ENCODE data around the gene BDH1.
A peak's percentile ranks its signal among the peaks of the same experiment; 100 is the strongest.

The BDH1 gene

GRCh38 chr3:197547306-197548011, 8.3 kb downstream of the BDH1 start:
- no peak overlapping the region for H3K27ac ChIP-seq (ENCODE audit: low read length)
- H3K27me3 ChIP-seq (ENCODE audit: control insufficient read depth, insufficient read depth, low read length), result no peaks in the 10 kb centered on the region
- WGBS (ENCODE audit: insufficient coverage, insufficient read length), result no CpG with 5 or more reads among the region's 11 CpGs
- no peak for DNase-seq (ENCODE audit: low read depth, low spot score)
- peaks cover 5% of the 10 kb centered on the region for H3K4me1 ChIP-seq (ENCODE audit: control insufficient read depth, insufficient read depth, low read length)
- no peaks in the 10 kb centered on the region for H3K9me3 ChIP-seq (ENCODE audit: control insufficient read depth, insufficient read depth, low read length)
- no peak overlapping the region for H3K4me3 ChIP-seq (ENCODE audit: low read length)
- no peaks in the 10 kb centered on the region for H3K36me3 ChIP-seq (ENCODE audit: control insufficient read depth, insufficient read depth, low read length)

- DNase-seq (ENCODE audit: low read depth, low spot score), result no peak
- Histone ChIP-seq H3K36me3 (ENCODE audit: control insufficient read depth, insufficient read depth, low read length) (no peaks in the 10 kb centered on the region), H3K27me3 (ENCODE audit: control insufficient read depth, insufficient read depth, low read length) (no peaks in the 10 kb centered on the region), H3K9me3 (ENCODE audit: control insufficient read depth, insufficient read depth, low read length) (no peaks in the 10 kb centered on the region), H3K4me3 (ENCODE audit: low read length) (no peak overlapping the region), H3K4me1 (ENCODE audit: control insufficient read depth, insufficient read depth, low read length) (peaks cover 5% of the 10 kb centered on the region), H3K27ac (ENCODE audit: low read length) (no peak overlapping the region)
- no CpG with 5 or more reads among the region's 10 CpGs for WGBS (ENCODE audit: insufficient coverage, insufficient read length)
Measured at GRCh38 chr3:197546307-197547085, 9.3 kb downstream of the BDH1 start.

- H3K36me3 ChIP-seq (ENCODE audit: control insufficient read depth, insufficient read depth, low read length), result no peaks in the 10 kb centered on the region
- no CpG with 5 or more reads among the region's 5 CpGs for WGBS (ENCODE audit: insufficient coverage, insufficient read length)
- H3K27me3 ChIP-seq (ENCODE audit: control insufficient read depth, insufficient read depth, low read length), result no peaks in the 10 kb centered on the region
- H3K9me3 ChIP-seq (ENCODE audit: control insufficient read depth, insufficient read depth, low read length), result no peaks in the 10 kb centered on the region
- no peak overlapping the region for H3K27ac ChIP-seq (ENCODE audit: low read length)
- DNase-seq (ENCODE audit: low read depth, low spot score), result no peak
- peaks cover 6% of the 10 kb centered on the region for H3K4me1 ChIP-seq (ENCODE audit: control insufficient read depth, insufficient read depth, low read length)
- no peak overlapping the region for H3K4me3 ChIP-seq (ENCODE audit: low read length)
Measured at GRCh38 chr3:197545571-197545970, 10.2 kb downstream of the BDH1 start.

- Histone ChIP-seq H3K27ac (ENCODE audit: low read length) (no peak overlapping the region), H3K27me3 (ENCODE audit: control insufficient read depth, insufficient read depth, low read length) (no peaks in the 10 kb centered on the region), H3K4me1 (ENCODE audit: control insufficient read depth, insufficient read depth, low read length) (peaks cover 2% of the 10 kb centered on the region), H3K9me3 (ENCODE audit: control insufficient read depth, insufficient read depth, low read length) (no peaks in the 10 kb centered on the region), H3K36me3 (ENCODE audit: control insufficient read depth, insufficient read depth, low read length) (no peaks in the 10 kb centered on the region), H3K4me3 (ENCODE audit: low read length) (no peak overlapping the region)
- WGBS (ENCODE audit: insufficient coverage, insufficient read length), result no CpG with 5 or more reads among the region's 9 CpGs
- DNase-seq (ENCODE audit: low read depth, low spot score), result no peak
Measured at GRCh38 chr3:197545101-197545500, 10.7 kb downstream of the BDH1 start.

- no peak overlapping the region for H3K27ac ChIP-seq (ENCODE audit: low read length)
- 0 out of 2 replicates have a peak, but pooled peaks cover 1% of the 10 kb centered on the region for H3K4me1 ChIP-seq (ENCODE audit: control insufficient read depth, insufficient read depth, low read length)
- no peak overlapping the region for H3K4me3 ChIP-seq (ENCODE audit: low read length)
- H3K36me3 ChIP-seq (ENCODE audit: control insufficient read depth, insufficient read depth, low read length), result no peaks in the 10 kb centered on the region
- no peaks in the 10 kb centered on the region for H3K9me3 ChIP-seq (ENCODE audit: control insufficient read depth, insufficient read depth, low read length)
- no peak for DNase-seq (ENCODE audit: low read depth, low spot score)
- H3K27me3 ChIP-seq (ENCODE audit: control insufficient read depth, insufficient read depth, low read length), result no peaks in the 10 kb centered on the region
- WGBS (ENCODE audit: insufficient coverage, insufficient read length), result no CpG with 5 or more reads among the region's 18 CpGs
Measured at GRCh38 chr3:197542741-197543454, 12.9 kb downstream of the BDH1 start.

GRCh38 chr3:197541756-197542539, 13.8 kb downstream of the BDH1 start:
- no peak for DNase-seq (ENCODE audit: low read depth, low spot score)
- no CpG with 5 or more reads among the region's 13 CpGs for WGBS (ENCODE audit: insufficient coverage, insufficient read length)
- no peak overlapping the region for H3K4me3 ChIP-seq (ENCODE audit: low read length)
- H3K9me3 ChIP-seq (ENCODE audit: control insufficient read depth, insufficient read depth, low read length), result no peaks in the 10 kb centered on the region
- H3K27ac ChIP-seq (ENCODE audit: low read length), result no peak overlapping the region
- H3K27me3 ChIP-seq (ENCODE audit: control insufficient read depth, insufficient read depth, low read length), result no peaks in the 10 kb centered on the region
- 0 out of 2 replicates have a peak, but pooled peaks cover 1% of the 10 kb centered on the region for H3K4me1 ChIP-seq (ENCODE audit: control insufficient read depth, insufficient read depth, low read length)
- no peaks in the 10 kb centered on the region for H3K36me3 ChIP-seq (ENCODE audit: control insufficient read depth, insufficient read depth, low read length)

GRCh38 chr3:197540961-197541377, 14.8 kb downstream of the BDH1 start:
- Histone ChIP-seq H3K4me3 (ENCODE audit: low read length) (no peak overlapping the region), H3K27me3 (ENCODE audit: control insufficient read depth, insufficient read depth, low read length) (no peaks in the 10 kb centered on the region), H3K4me1 (ENCODE audit: control insufficient read depth, insufficient read depth, low read length) (0 out of 2 replicates have a peak, but pooled peaks cover 1% of the 10 kb centered on the region), H3K36me3 (ENCODE audit: control insufficient read depth, insufficient read depth, low read length) (no peaks in the 10 kb centered on the region), H3K9me3 (ENCODE audit: control insufficient read depth, insufficient read depth, low read length) (no peaks in the 10 kb centered on the region), H3K27ac (ENCODE audit: low read length) (peak overlapping the region; percentile 6)
- WGBS (ENCODE audit: insufficient coverage, insufficient read length), result no CpG with 5 or more reads among the region's 3 CpGs
- no peak for DNase-seq (ENCODE audit: low read depth, low spot score)

- no peaks in the 10 kb centered on the region for H3K36me3 ChIP-seq (ENCODE audit: control insufficient read depth, insufficient read depth, low read length)
Measured at GRCh38 chr3:197539651-197540051, 16.1 kb downstream of the BDH1 start.

GRCh38 chr3:197533927-197534725, 21.6 kb downstream of the BDH1 start:
- H3K4me1 ChIP-seq (ENCODE audit: control insufficient read depth, insufficient read depth, low read length), result no peaks in the 10 kb centered on the region
- WGBS (ENCODE audit: insufficient coverage, insufficient read length), result no CpG with 5 or more reads among the region's 6 CpGs

More at GRCh38 chr3:197539651-197540051, 16.1 kb downstream of the BDH1 start:
- WGBS (ENCODE audit: insufficient coverage, insufficient read length), result no CpG with 5 or more reads among the region's 6 CpGs
- Histone ChIP-seq H3K9me3 (ENCODE audit: control insufficient read depth, insufficient read depth, low read length) (no peaks in the 10 kb centered on the region), H3K27ac (ENCODE audit: low read length) (no peak overlapping the region), H3K4me3 (ENCODE audit: low read length) (no peak overlapping the region), H3K27me3 (ENCODE audit: control insufficient read depth, insufficient read depth, low read length) (no peaks in the 10 kb centered on the region), H3K4me1 (ENCODE audit: control insufficient read depth, insufficient read depth, low read length) (0 out of 2 replicates have a peak, but pooled peaks cover 1% of the 10 kb centered on the region)
- no peak for DNase-seq (ENCODE audit: low read depth, low spot score)

More at GRCh38 chr3:197533927-197534725, 21.6 kb downstream of the BDH1 start:
- H3K9me3 ChIP-seq (ENCODE audit: control insufficient read depth, insufficient read depth, low read length), result no peaks in the 10 kb centered on the region
- no peaks in the 10 kb centered on the region for H3K27me3 ChIP-seq (ENCODE audit: control insufficient read depth, insufficient read depth, low read length)
- no peak overlapping the region for H3K4me3 ChIP-seq (ENCODE audit: low read length)
- no peak for DNase-seq (ENCODE audit: low read depth, low spot score)
- peaks cover 2% of the 10 kb centered on the region; the same call in 1 of the 2 replicates for H3K36me3 ChIP-seq (ENCODE audit: control insufficient read depth, insufficient read depth, low read length)
- H3K27ac ChIP-seq (ENCODE audit: low read length), result no peak overlapping the region

All from iPS DF 6.9 (cell line).